Measurements from ENCODE around the gene PTPN2. TPM values are rescaled to one million over a fixed set of nuclear protein-coding genes. Genes with fewer than 3 reads are reported as not detected.

PTPN2 gene
- total RNA-seq, 2 donors from 2014 or later: 13.2 to 14.3 TPM

- no peak for TF ChIP-seq CTCF (IDR thresholded peaks at IDR 0.05)
- no peak overlapping the region for H3K27ac ChIP-seq
- H3K4me3 ChIP-seq: no peak overlapping the region
- no peaks in the 10 kb centered on the region for H3K36me3 ChIP-seq
- no peak for DNase-seq (ENCODE audit: low spot score)
- no peaks in the 10 kb centered on the region for H3K27me3 ChIP-seq
- H3K9me3 ChIP-seq: no peaks in the 10 kb centered on the region
- no peaks in the 10 kb centered on the region for H3K4me1 ChIP-seq
Measured at GRCh38 chr18:12749121-12749520, 134.9 kb downstream of the PTPN2 start.

- H3K27ac ChIP-seq: no peak overlapping the region
- no peaks in the 10 kb centered on the region for H3K4me1 ChIP-seq
- H3K4me3 ChIP-seq: no peak overlapping the region
- no peak for TF ChIP-seq CTCF (IDR thresholded peaks at IDR 0.05)
- H3K9me3 ChIP-seq: no peaks in the 10 kb centered on the region
- H3K36me3 ChIP-seq: no peaks in the 10 kb centered on the region
- H3K27me3 ChIP-seq: no peaks in the 10 kb centered on the region
- DNase-seq (ENCODE audit: low spot score): no peak
Measured at GRCh38 chr18:12748671-12749070, 135.4 kb downstream of the PTPN2 start.

GRCh38 chr18:12747530-12748315 is 136.3 kb downstream of the PTPN2 start:
- H3K27ac ChIP-seq: no peak overlapping the region
- H3K4me1 ChIP-seq: no peaks in the 10 kb centered on the region
- no peaks in the 10 kb centered on the region for H3K27me3 ChIP-seq
- no peak overlapping the region for H3K4me3 ChIP-seq
- DNase-seq (ENCODE audit: low spot score): no peak
- H3K36me3 ChIP-seq: no peaks in the 10 kb centered on the region
- H3K9me3 ChIP-seq: no peaks in the 10 kb centered on the region
- no peak for TF ChIP-seq CTCF (IDR thresholded peaks at IDR 0.05)

- Histone ChIP-seq H3K27ac (no peak overlapping the region), H3K4me3 (no peak overlapping the region), H3K36me3 (no peaks in the 10 kb centered on the region), H3K27me3 (no peaks in the 10 kb centered on the region), H3K9me3 (no peaks in the 10 kb centered on the region), H3K4me1 (no peaks in the 10 kb centered on the region)
- no peak for DNase-seq (ENCODE audit: low spot score)
- TF ChIP-seq CTCF (IDR thresholded peaks at IDR 0.05): no peak
Measured at GRCh38 chr18:12745095-12745795, 138.8 kb downstream of the PTPN2 start.

GRCh38 chr18:12744103-12744502 is 139.9 kb downstream of the PTPN2 start:
- Histone ChIP-seq H3K4me3 (no peak overlapping the region), H3K36me3 (no peaks in the 10 kb centered on the region), H3K9me3 (no peaks in the 10 kb centered on the region), H3K27ac (no peak overlapping the region), H3K27me3 (no peaks in the 10 kb centered on the region), H3K4me1 (no peaks in the 10 kb centered on the region)
- no peak for DNase-seq (ENCODE audit: low spot score)
- TF ChIP-seq CTCF (IDR thresholded peaks at IDR 0.05): peak; percentile 28 to 64

Measured in right atrium auricular region (tissue), 2 donors.